GM12872 (cell line): ENCODE measurements around the gene ADARB2.

ENCODE experiments used
- TF ChIP-seq, protein P1 (sequence below): IDR thresholded peaks from 3 replicates; pipeline ENCODE4 v1.5.1; 2011; ENCODE audit warnings: low read depth, mild to moderate bottlenecking, low read length, moderate library complexity; ENCODE audit not compliant: insufficient read depth

The ADARB2 gene

GRCh38 chr10:1295756-1296480 is 441.4 kb downstream of the ADARB2 start:
- TF ChIP-seq, protein P1, sequence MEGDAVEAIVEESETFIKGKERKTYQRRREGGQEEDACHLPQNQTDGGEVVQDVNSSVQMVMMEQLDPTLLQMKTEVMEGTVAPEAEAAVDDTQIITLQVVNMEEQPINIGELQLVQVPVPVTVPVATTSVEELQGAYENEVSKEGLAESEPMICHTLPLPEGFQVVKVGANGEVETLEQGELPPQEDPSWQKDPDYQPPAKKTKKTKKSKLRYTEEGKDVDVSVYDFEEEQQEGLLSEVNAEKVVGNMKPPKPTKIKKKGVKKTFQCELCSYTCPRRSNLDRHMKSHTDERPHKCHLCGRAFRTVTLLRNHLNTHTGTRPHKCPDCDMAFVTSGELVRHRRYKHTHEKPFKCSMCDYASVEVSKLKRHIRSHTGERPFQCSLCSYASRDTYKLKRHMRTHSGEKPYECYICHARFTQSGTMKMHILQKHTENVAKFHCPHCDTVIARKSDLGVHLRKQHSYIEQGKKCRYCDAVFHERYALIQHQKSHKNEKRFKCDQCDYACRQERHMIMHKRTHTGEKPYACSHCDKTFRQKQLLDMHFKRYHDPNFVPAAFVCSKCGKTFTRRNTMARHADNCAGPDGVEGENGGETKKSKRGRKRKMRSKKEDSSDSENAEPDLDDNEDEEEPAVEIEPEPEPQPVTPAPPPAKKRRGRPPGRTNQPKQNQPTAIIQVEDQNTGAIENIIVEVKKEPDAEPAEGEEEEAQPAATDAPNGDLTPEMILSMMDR, result no peak

DNA sequence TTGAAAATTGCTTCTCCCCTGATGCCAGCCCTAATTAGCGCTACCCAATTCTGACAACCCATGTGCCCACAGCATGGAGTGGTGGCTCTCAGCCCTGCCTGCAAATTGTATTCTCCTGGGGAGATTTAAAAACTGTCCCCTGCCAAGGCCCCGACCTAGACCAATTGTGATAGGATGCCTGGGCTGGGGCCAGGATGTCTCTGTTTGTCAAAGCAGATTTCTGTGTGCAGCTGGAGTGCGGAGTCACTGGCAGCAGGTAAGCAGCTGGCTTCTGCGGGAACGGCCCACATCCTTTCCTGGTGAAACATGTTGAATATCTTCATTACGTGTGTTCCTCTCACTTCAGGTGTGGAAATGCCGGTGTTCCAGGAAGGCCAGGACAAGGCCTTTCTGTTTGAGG is 442.6 kb downstream of the ADARB2 start:
- TF ChIP-seq, protein P1, result no peak

DNA sequence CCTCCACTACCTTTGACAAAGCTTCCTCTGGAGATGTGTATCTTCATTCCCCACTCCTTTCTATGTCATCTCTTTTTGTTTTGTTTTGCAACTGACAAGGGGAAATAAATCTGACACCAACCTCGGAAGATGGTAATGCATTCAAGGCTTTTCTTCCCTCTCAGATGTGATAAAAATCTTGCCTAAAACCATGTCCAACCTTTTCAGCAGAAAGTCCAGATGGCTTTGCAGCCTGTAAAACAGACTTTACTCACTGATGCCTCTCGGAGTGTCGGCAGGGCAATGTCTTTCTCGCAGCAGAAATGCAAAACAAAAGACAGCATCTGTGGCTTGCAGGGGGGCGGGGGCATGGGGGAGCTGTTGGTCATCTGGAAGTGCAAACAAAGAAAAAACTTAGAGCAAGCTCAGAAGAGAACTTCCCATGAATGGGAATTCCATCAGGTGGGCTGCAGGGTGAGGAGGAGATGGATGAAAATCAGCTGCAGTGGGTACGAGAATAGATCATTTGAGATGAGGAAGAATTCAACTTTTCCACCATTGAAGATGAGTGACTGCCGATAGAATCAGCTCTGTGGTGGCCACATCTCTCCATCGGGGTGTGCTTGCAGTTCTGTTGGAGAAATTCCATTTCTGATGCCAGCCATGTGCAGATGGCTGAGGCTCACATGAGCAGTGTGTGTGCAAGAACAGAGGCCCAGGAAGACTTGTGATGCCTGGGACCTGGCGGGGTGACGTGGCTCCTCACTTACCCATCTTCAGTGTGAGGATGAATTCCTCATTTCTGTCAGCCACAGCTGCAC is 443.5 kb downstream of the ADARB2 start:
- TF ChIP-seq, protein P1, result no peak

DNA sequence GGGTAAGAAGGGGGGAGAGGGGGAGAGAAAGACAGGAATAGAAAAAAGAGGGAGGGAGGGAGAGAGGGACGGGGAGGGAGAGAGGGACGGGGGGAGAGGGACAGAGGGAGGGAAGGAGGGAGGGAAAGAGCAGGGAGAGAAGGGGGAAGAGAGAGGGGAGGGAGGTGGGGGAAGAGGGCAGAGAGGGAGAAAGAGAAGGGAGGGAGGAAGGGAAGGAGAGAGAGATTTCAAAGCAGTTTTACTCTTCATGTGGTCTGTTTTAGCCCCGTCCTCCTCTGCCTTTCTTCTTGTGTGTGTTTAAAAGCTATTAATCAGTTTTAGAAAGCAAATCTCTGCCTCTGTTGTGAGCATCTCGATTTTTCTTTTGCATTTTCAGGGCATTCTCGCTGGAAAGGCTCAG is 444.2 kb downstream of the ADARB2 start:
- TF ChIP-seq, protein P1, result no peak

DNA sequence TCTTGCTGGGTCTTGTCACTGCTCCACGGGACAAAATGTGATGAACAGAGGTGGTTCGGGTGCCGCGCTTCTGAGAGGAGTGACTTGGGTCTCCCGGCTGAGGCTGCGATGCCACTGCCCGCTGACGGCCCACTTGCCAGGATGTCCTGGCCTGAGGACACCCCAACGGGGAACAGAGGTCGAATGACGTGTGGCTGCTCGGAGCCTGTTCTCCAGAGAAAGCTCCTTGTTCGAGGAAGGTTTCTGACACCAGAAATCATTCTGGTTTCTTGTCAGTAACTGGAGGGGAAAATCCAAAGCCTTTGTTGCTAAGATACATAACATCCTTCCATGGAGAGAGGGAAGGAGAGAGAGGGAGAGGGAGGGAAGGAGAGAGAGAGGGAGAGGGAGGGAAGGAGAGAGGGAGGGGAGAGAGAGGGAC is 444.7 kb downstream of the ADARB2 start:
- TF ChIP-seq, protein P1, result no peak

GRCh38 chr10:1291178-1292090 is 445.9 kb downstream of the ADARB2 start:
- TF ChIP-seq, protein P1, result no peak

DNA sequence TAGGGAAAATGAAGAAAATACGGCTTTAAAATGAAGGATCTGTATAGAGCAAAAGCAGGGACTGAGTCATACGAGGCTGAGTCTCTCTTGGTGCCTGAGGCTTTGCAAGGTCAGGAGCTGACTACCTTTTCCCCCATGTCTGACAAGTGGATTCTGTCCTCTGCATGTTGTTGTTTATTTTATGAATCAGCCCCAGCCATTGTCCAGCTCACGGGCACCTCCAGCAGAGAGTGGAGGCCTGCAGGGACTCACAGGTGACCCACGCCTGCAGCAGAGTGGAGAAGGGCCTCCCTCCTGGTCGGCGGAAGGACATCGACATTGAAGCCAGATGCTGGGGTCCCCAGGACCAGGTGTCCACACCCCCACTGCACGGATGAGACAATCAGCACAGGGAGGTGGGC is 447.3 kb downstream of the ADARB2 start:
- TF ChIP-seq, protein P1, result no peak
